Dendritic cell treated with granulocyte-macrophage colony-stimulating factor and Interleukin-4, amounts not matched to agents 40 ng/mL and 50 ng/mL, for 4 days (primary cell): ENCODE measurements around the gene SEC31A.
"Not testable (repeated sequence)": the region's sequence is repeated elsewhere in the genome, so short reads cannot be mapped to it uniquely, and the experiment has no call there.

Experiments used
- H3K27ac Mint-ChIP-seq: one replicate; pipeline ENCODE4 v1.8.0; 2022; ENCODE audit warnings: mild to moderate bottlenecking, mixed read lengths
- H3K27me3 Mint-ChIP-seq: one replicate; pipeline ENCODE4 v1.8.0; 2022; ENCODE audit warnings: mild to moderate bottlenecking, mixed read lengths
- H3K36me3 Mint-ChIP-seq: one replicate; pipeline ENCODE4 v1.8.0; 2022; ENCODE audit warnings: low read depth, mixed read lengths
- H3K4me1 Mint-ChIP-seq: one replicate; pipeline ENCODE4 v1.8.0; 2022; ENCODE audit warnings: low read depth, mixed read lengths
- H3K4me3 Mint-ChIP-seq: one replicate; pipeline ENCODE4 v1.8.0; 2022; ENCODE audit warnings: mild to moderate bottlenecking, moderate library complexity, mixed read lengths
- H3K9me3 Mint-ChIP-seq: one replicate; pipeline ENCODE4 v1.8.0; 2022; ENCODE audit warnings: mixed read lengths
- intact Hi-C: fragments of 100-400 bp; cut with micrococcal nuclease; formaldehyde crosslinking; loops from one replicate; pipeline ENCODE4 v1.15.0; 2022

The SEC31A gene

GRCh38 chr4:82886147-82886942 is 4.6 kb downstream of the SEC31A start:
- intact Hi-C loops, result no loop called here
- H3K27ac Mint-ChIP-seq, result no peak overlapping the region
- no peaks in the 10 kb centered on the region for H3K9me3 Mint-ChIP-seq
- peaks cover 43% of the 10 kb centered on the region for H3K36me3 Mint-ChIP-seq
- H3K4me1 Mint-ChIP-seq, result peaks cover 29% of the 10 kb centered on the region
- H3K4me3 Mint-ChIP-seq, result no peak overlapping the region
- H3K27me3 Mint-ChIP-seq, result no peaks in the 10 kb centered on the region

- Mint-ChIP-seq H3K27ac (no peak overlapping the region), H3K36me3 (peaks cover 43% of the 10 kb centered on the region), H3K4me3 (no peak overlapping the region), H3K27me3 (no peaks in the 10 kb centered on the region), H3K9me3 (no peaks in the 10 kb centered on the region), H3K4me1 (peaks cover 28% of the 10 kb centered on the region)
- intact Hi-C loops, result no loop called here
These were observed 5.5 kb downstream of the SEC31A start for GRCh38 chr4:82885410-82885809.

GRCh38 chr4:82868572-82868971 is 22.4 kb downstream of the SEC31A start:
- Mint-ChIP-seq H3K27ac (peak overlapping the region; percentile 42), H3K4me3 (no peak overlapping the region), H3K4me1 (peaks cover 28% of the 10 kb centered on the region), H3K9me3 (no peaks in the 10 kb centered on the region), H3K36me3 (peaks cover 98% of the 10 kb centered on the region), H3K27me3 (no peaks in the 10 kb centered on the region)
- intact Hi-C loops, result no loop called here

GRCh38 chr4:82866706-82867385 is 24.1 kb downstream of the SEC31A start:
- Mint-ChIP-seq H3K4me1 (peaks cover 28% of the 10 kb centered on the region), H3K27me3 (no peaks in the 10 kb centered on the region), H3K9me3 (no peaks in the 10 kb centered on the region), H3K27ac (peak overlapping the region; percentile 86), H3K36me3 (peaks cover 95% of the 10 kb centered on the region), H3K4me3 (no peak overlapping the region)
- intact Hi-C loops, result no loop called here

- H3K4me3 Mint-ChIP-seq, H3K27me3 Mint-ChIP-seq, H3K9me3 Mint-ChIP-seq, intact Hi-C loops: not testable (repeated sequence)
- H3K36me3 Mint-ChIP-seq, result peaks cover 96% of the 10 kb centered on the region
- H3K27ac Mint-ChIP-seq, result peak overlapping the region; percentile 86
- H3K4me1 Mint-ChIP-seq, result peaks cover 28% of the 10 kb centered on the region
These were observed 24.9 kb downstream of the SEC31A start for GRCh38 chr4:82866033-82866432.

GRCh38 chr4:82865592-82865991 is 25.4 kb downstream of the SEC31A start:
- Mint-ChIP-seq H3K27ac (peak overlapping the region; percentile 86), H3K4me3 (no peak overlapping the region), H3K36me3 (peaks cover 95% of the 10 kb centered on the region), H3K9me3 (no peaks in the 10 kb centered on the region), H3K27me3 (no peaks in the 10 kb centered on the region), H3K4me1 (peaks cover 28% of the 10 kb centered on the region)
- intact Hi-C loops, result no loop called here

GRCh38 chr4:82864336-82864979 is 26.5 kb downstream of the SEC31A start:
- peaks cover 83% of the 10 kb centered on the region for H3K36me3 Mint-ChIP-seq
- peak overlapping the region; percentile 32 for H3K4me3 Mint-ChIP-seq
- H3K4me1 Mint-ChIP-seq, result peaks cover 28% of the 10 kb centered on the region
- H3K27me3 Mint-ChIP-seq, result no peaks in the 10 kb centered on the region
- H3K27ac Mint-ChIP-seq, result peak overlapping the region; percentile 83
- intact Hi-C loops, result no loop called here
- H3K9me3 Mint-ChIP-seq, result no peaks in the 10 kb centered on the region

- Mint-ChIP-seq H3K4me3 (no peak overlapping the region), H3K4me1 (peaks cover 23% of the 10 kb centered on the region), H3K27ac (no peak overlapping the region), H3K9me3 (no peaks in the 10 kb centered on the region), H3K27me3 (no peaks in the 10 kb centered on the region), H3K36me3 (peaks cover 70% of the 10 kb centered on the region)
- intact Hi-C loops, result no loop called here
These were observed 29.4 kb downstream of the SEC31A start for GRCh38 chr4:82861529-82861928.

- H3K36me3 Mint-ChIP-seq, result peaks cover 70% of the 10 kb centered on the region
- intact Hi-C loops, H3K9me3 Mint-ChIP-seq, H3K27me3 Mint-ChIP-seq, H3K4me3 Mint-ChIP-seq, H3K27ac Mint-ChIP-seq: not testable (repeated sequence)
- H3K4me1 Mint-ChIP-seq, result peaks cover 13% of the 10 kb centered on the region
These were observed 30.5 kb downstream of the SEC31A start for GRCh38 chr4:82860487-82860886.

GRCh38 chr4:82852751-82853285 is 38.1 kb downstream of the SEC31A start:
- Mint-ChIP-seq H3K27me3 (no peaks in the 10 kb centered on the region), H3K4me1 (no peaks in the 10 kb centered on the region), H3K27ac (no peak overlapping the region), H3K9me3 (no peaks in the 10 kb centered on the region), H3K36me3 (peaks cover 90% of the 10 kb centered on the region), H3K4me3 (no peak overlapping the region)
- intact Hi-C loops, result no loop called here

GRCh38 chr4:82851885-82852750 is 38.8 kb downstream of the SEC31A start:
- Mint-ChIP-seq H3K9me3 (no peaks in the 10 kb centered on the region), H3K27ac (peak overlapping the region; percentile 58), H3K36me3 (peaks cover 90% of the 10 kb centered on the region), H3K4me1 (no peaks in the 10 kb centered on the region), H3K4me3 (no peak overlapping the region), H3K27me3 (no peaks in the 10 kb centered on the region)
- intact Hi-C loops, result no loop called here

GRCh38 chr4:82851318-82851717 is 39.6 kb downstream of the SEC31A start:
- Mint-ChIP-seq H3K9me3 (no peaks in the 10 kb centered on the region), H3K4me1 (no peaks in the 10 kb centered on the region), H3K36me3 (peaks cover 91% of the 10 kb centered on the region), H3K27ac (no peak overlapping the region), H3K27me3 (no peaks in the 10 kb centered on the region), H3K4me3 (no peak overlapping the region)
- intact Hi-C loops, result no loop called here

- peaks cover 91% of the 10 kb centered on the region for H3K36me3 Mint-ChIP-seq
- intact Hi-C loops, result no loop called here
These were observed 40.3 kb downstream of the SEC31A start for GRCh38 chr4:82850684-82851083.

More at GRCh38 chr4:82850684-82851083, 40.3 kb downstream of the SEC31A start:
- H3K27ac Mint-ChIP-seq, result no peak overlapping the region
- H3K4me1 Mint-ChIP-seq, result no peaks in the 10 kb centered on the region
- H3K9me3 Mint-ChIP-seq, result no peaks in the 10 kb centered on the region
- no peak overlapping the region for H3K4me3 Mint-ChIP-seq
- no peaks in the 10 kb centered on the region for H3K27me3 Mint-ChIP-seq
